B cell (primary cell): ENCODE data around the gene CUBN.

Source experiments
- CTCF ChIP-seq: fragments of 200-600 bp; IDR thresholded peaks from one replicate; pipeline ENCODE4 v1.8.0; 2022; ENCODE audit warnings: antibody characterized with exemption, mild to moderate bottlenecking
- EZH2 ChIP-seq: IDR thresholded peaks from 2 replicates; pipeline ENCODE4 v1.6.1; 2012; ENCODE audit warnings: borderline replicate concordance, low read depth, mild to moderate bottlenecking, moderate library complexity, low read length; ENCODE audit not compliant: insufficient read depth, poor library complexity, severe bottlenecking

DNA sequence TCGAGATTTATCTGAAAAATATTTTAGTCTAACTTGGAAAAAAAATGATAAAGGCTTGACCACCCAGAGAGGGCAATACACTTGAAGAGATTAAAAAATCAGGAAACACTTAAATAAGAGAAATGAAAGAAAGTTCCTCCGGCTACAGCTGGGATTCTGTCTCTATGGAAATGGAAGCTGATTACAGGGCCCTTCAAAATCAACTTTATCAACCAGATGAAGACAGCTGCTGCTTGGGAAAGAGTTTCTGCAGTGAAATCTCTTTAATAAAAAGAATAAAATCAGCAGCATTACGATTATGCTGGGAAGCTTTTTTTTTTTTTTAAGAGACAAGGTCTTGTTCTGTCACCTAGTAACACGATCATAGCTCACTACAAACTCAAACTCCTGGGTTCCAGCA is 316.9 kb downstream of the CUBN start:
- TF ChIP-seq CTCF (no peak), EZH2 (no peak)
